ENCODE data around the gene BRAT1.

Gene BRAT1

GRCh38 chr7:2522780-2523433 is 32.4 kb downstream of the BRAT1 start:
- peak; percentile 45 for DNase-seq

GRCh38 chr7:2521952-2522591 is 33.3 kb downstream of the BRAT1 start:
- peak; percentile 77 for DNase-seq

GRCh38 chr7:2521341-2521745 is 34.0 kb downstream of the BRAT1 start:
- DNase-seq: peak; percentile 18

- DNase-seq: peak; percentile 19
Observed at GRCh38 chr7:2520761-2521290, 34.5 kb downstream of the BRAT1 start.

- peak; percentile 19 for DNase-seq
Observed at GRCh38 chr7:2520131-2520760, 35.1 kb downstream of the BRAT1 start.

GRCh38 chr7:2519119-2519930 is 36.0 kb downstream of the BRAT1 start, which contains the start of gene LFNG:
LFNG (plus strand) TSS chr7:2519774; CDS start chr7:2519862, 88 bp downstream.
- peak; percentile 84 for DNase-seq

- DNase-seq: no peak
Observed at GRCh38 chr7:2518737-2519118, 36.6 kb downstream of the BRAT1 start.

- DNase-seq: no peak
Observed at GRCh38 chr7:2517678-2518507, 37.4 kb downstream of the BRAT1 start.

GRCh38 chr7:2517026-2517425 is 38.3 kb downstream of the BRAT1 start:
- no peak for DNase-seq

- no peak for DNase-seq
Observed at GRCh38 chr7:2516194-2516555, 39.1 kb downstream of the BRAT1 start.

GRCh38 chr7:2515424-2516193 is 39.7 kb downstream of the BRAT1 start:
- no peak for DNase-seq

- DNase-seq: no peak
Observed at GRCh38 chr7:2514473-2515423, 40.6 kb downstream of the BRAT1 start.

GRCh38 chr7:2513702-2514101 is 41.6 kb downstream of the BRAT1 start:
- DNase-seq: no peak

- DNase-seq: no peak
Observed at GRCh38 chr7:2512713-2513112, 42.6 kb downstream of the BRAT1 start.

GRCh38 chr7:2512179-2512661 is 43.1 kb downstream of the BRAT1 start:
- peak; percentile 27 for DNase-seq

- DNase-seq: no peak
Observed at GRCh38 chr7:2511769-2512168, 43.6 kb downstream of the BRAT1 start.

- DNase-seq: peak; percentile 45
Observed at GRCh38 chr7:2510909-2511768, 44.2 kb downstream of the BRAT1 start.

GRCh38 chr7:2510130-2510776 is 45.1 kb downstream of the BRAT1 start:
- DNase-seq: no peak

Measured in activated naive CD4-positive, alpha-beta T cell treated with Interleukin-2 at 50 U/mL for 16 hours (primary cell).